HS-5 (cell line): ENCODE measurements around the gene RASGRF1.

Source experiments
- DNase-seq: peaks from one replicate; pipeline ENCODE4 v3.0.0-alpha.2; 2012; ENCODE audit warnings: low read depth

RASGRF1 gene

GRCh38 chr15:79101866-79102581 lies 11.4 kb upstream of the RASGRF1 start:
- peak; percentile 2 for DNase-seq

GRCh38 chr15:79099692-79100091 lies 9.1 kb upstream of the RASGRF1 start:
- no peak for DNase-seq

GRCh38 chr15:79094611-79095021 lies 4.0 kb upstream of the RASGRF1 start:
- DNase-seq, result no peak

GRCh38 chr15:79093352-79093935 lies 2.9 kb upstream of the RASGRF1 start:
- DNase-seq, result no peak

- DNase-seq, result no peak
Measured at GRCh38 chr15:79092382-79092781, 1.8 kb upstream of the RASGRF1 start.

GRCh38 chr15:79091204-79091867 lies 756 bp upstream of the RASGRF1 start:
- no peak for DNase-seq

- DNase-seq, result no peak
Measured at GRCh38 chr15:79089890-79090486, 592 bp downstream of the RASGRF1 start.

GRCh38 chr15:79089331-79089889 lies 1.2 kb downstream of the RASGRF1 start:
- DNase-seq, result no peak

GRCh38 chr15:79088426-79089205 lies 2.0 kb downstream of the RASGRF1 start:
- DNase-seq, result no peak

- DNase-seq, result no peak
Measured at GRCh38 chr15:79086814-79087213, 3.8 kb downstream of the RASGRF1 start.

- no peak for DNase-seq
Measured at GRCh38 chr15:79084308-79084968, 6.1 kb downstream of the RASGRF1 start.

- DNase-seq, result no peak
Measured at GRCh38 chr15:79083154-79083553, 7.4 kb downstream of the RASGRF1 start.

GRCh38 chr15:79082363-79083070 lies 8.1 kb downstream of the RASGRF1 start:
- no peak for DNase-seq

GRCh38 chr15:79078763-79079410 lies 11.7 kb downstream of the RASGRF1 start:
- DNase-seq, result no peak

- no peak for DNase-seq
Measured at GRCh38 chr15:79078003-79078402, 12.6 kb downstream of the RASGRF1 start.

- no peak for DNase-seq
Measured at GRCh38 chr15:79076661-79077060, 13.9 kb downstream of the RASGRF1 start.

- no peak for DNase-seq
Measured at GRCh38 chr15:79075256-79075655, 15.3 kb downstream of the RASGRF1 start.

- DNase-seq, result no peak
Measured at GRCh38 chr15:79073336-79073735, 17.2 kb downstream of the RASGRF1 start.

- no peak for DNase-seq
Measured at GRCh38 chr15:79071901-79072300, 18.7 kb downstream of the RASGRF1 start.

- DNase-seq, result no peak
Measured at GRCh38 chr15:79068790-79069189, 21.8 kb downstream of the RASGRF1 start.
